GM21528 (cell line): ENCODE data around the gene SETD3.

ENCODE experiments used
- ATAC-seq: cut with Tn5 transposase; IDR thresholded peaks from one replicate; pipeline ENCODE4 v1.9.1; 2021; ENCODE audit warnings: mild to moderate bottlenecking, moderate library complexity; ENCODE audit not compliant: unreplicated experiment, low FRiP score

SETD3 gene

GRCh38 chr14:99463974-99464373 lies 16.7 kb downstream of the SETD3 start:
- ATAC-seq: no peak

DNA sequence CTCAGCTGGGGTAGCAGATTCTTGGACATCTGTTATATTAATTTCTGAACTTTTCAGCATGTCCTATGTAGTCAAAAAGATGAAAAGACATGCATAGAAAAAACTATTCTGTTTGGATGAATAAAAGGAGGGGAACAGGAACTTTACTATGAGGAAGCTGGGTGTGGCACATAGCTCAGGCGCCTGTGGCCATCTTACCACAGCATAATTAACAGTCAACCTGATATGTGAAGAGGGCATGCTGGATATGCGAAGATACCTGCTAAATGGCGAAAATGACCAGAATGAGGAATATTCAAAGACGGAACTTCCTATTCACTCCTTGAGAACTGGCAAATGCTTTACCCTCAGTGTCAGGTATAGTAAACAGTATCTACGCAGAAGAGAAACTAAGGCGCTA lies 18.4 kb downstream of the SETD3 start:
- no peak for ATAC-seq

- no peak for ATAC-seq
These were observed 19.1 kb downstream of the SETD3 start for GRCh38 chr14:99461411-99462085.

- ATAC-seq: no peak
These were observed 19.9 kb downstream of the SETD3 start for GRCh38 chr14:99460793-99461192.

GRCh38 chr14:99459481-99460100 lies 21.1 kb downstream of the SETD3 start:
- ATAC-seq: no peak

- no peak for ATAC-seq
These were observed 26.4 kb downstream of the SETD3 start for GRCh38 chr14:99454246-99454645.

DNA sequence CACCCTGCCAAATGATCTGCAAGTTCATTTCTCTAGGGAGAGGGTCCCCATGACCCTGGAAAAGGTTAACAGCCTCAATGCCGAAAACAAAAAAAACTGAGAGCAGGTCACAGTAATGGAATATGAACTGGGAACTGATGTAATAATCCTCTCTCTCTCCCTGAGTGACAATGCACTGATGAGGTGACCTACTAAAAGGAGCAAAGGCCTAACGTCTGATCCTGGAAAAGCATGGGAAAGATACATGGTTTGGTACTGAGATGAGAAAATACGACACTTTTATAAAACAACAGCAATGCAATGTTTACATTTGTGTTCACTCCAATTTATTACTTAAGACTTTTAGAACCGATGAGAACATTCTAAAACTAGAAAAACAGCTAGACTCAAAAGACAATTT lies 27.7 kb downstream of the SETD3 start:
- no peak for ATAC-seq

DNA sequence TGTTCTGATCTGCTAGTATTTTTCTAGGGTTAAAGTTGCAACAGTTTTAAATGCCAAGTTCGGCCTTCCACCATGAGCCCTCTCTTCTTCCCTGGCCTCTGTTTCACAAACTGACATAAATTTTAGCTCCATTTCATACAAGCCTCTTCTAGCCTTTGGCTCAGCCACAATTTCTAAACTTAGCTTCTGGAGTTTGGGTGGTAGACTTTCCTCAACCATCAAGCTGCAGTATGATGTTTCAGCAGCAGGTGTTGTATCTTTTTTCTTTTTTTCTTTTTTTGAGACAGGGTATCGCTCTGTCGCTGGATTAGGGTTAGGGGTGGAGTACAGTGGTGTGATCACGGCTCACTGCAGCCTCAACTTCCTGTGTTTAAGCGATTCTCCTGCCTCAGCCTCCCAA lies 29.4 kb downstream of the SETD3 start:
- no peak for ATAC-seq

DNA sequence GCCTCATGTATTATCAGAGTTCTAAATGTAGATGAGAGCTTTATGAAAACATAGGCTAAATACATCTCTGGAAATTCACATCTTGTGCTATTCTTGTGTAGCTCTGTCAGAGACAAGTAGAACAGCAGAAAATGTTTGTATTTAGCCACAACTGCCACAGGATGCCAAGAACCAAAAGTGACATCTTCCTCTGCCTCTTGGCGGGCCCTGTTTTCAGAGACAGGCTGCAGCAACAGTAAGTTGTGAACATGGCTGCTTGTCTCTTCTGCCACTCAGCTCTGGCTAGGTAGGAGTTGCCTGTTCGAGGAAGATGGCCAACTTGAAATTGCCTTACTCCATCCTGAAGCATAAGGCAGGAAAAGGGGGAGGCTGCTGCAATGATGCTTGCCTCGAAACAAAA lies 30.4 kb downstream of the SETD3 start:
- no peak for ATAC-seq

GRCh38 chr14:99447739-99448138 lies 32.9 kb downstream of the SETD3 start:
- ATAC-seq: no peak

GRCh38 chr14:99445931-99446330 lies 34.7 kb downstream of the SETD3 start:
- no peak for ATAC-seq

- no peak for ATAC-seq
These were observed 38.7 kb downstream of the SETD3 start for GRCh38 chr14:99441918-99442317.

DNA sequence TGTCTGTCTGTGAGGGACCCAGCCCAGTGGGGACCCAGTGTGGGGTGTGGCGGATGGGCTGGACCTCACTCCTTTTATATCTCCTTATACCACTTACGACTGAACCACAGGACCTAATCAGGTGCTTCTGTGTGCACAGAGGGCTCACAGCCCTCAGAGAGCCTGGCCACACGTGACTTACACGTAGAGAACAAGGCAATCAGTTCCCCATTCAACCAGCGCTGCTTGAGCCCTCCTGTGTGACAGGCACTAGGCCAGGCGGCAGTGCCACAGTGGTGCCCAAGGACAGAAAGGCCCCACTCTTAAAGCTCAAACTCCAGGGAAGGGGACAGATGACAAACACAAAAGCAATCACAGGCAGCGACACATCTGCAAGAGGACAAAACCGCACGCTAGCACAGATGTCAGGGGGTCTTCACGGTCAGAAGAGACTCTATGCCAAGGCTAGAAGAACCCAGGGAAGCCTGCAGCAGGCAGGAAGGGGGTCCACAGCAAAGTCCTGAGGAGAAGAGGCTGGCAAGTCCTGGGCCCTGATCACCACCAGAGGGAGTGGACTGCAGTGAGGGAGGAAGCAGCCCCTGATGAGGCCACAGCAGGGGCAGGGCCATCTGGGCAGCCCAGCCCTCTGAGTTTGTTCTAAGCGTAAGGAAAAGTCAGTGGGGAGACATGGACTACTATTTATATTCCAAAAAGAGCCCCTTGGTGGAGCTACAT lies 39.3 kb downstream of the SETD3 start:
- no peak for ATAC-seq

DNA sequence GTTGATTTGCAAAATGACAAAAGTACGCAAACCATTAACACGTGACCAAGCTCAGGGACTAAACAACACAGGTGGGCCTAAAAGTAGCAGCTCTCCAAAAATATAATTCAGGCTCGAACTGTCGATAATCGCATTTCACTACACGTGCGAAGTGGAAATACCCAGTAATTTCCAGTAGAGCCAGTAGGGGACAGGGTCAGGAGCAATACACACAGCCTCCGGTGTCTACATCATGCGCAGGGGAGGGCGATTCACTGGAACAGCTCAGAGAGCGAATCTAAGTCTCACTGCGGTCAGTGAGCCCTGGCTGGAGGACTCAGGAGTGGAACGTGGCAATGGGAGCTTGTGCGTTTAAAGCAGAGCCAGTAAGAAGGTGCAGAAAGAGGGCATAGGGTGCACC lies 40.4 kb downstream of the SETD3 start:
- ATAC-seq: no peak

DNA sequence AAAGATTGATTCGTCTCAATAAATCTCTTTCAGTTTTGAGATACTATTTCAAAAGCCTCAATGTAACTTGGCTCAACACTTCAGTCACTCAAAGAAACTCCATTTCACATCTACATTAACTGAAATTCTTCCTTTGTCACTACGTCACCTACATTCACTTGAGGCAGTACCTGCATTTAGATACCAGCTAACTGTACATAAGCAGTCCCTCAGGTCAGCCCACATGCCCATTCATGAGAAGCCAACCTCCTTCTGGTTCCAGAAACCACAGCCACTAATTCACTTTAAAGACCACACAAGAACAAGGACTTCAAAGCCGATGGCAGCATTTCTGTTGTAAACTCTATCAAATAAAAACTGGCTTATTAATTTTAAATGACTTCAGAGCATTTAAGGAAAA lies 43.0 kb downstream of the SETD3 start:
- no peak for ATAC-seq

- no peak for ATAC-seq
These were observed 44.1 kb downstream of the SETD3 start for GRCh38 chr14:99436247-99437180.

DNA sequence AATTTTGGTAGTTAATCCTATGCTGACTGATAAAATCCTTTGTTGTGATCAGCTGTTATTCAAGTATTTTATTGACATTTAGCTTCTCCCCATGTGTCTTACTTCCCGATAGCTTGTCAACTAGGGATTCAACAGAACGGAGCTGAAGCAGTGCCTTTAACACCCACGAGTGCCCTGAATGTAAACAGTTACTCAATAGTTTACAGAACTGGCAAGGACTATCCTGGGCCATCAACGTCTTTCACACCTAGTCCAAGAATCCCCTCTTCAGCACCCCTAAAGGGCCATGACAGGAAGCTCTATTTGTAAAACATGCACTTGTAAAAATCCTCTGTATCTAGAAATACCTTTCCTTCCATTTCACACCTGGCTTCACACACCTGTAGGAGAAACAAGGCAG lies 45.3 kb downstream of the SETD3 start:
- no peak for ATAC-seq

- no peak for ATAC-seq
These were observed 48.2 kb downstream of the SETD3 start for GRCh38 chr14:99432485-99432884.

DNA sequence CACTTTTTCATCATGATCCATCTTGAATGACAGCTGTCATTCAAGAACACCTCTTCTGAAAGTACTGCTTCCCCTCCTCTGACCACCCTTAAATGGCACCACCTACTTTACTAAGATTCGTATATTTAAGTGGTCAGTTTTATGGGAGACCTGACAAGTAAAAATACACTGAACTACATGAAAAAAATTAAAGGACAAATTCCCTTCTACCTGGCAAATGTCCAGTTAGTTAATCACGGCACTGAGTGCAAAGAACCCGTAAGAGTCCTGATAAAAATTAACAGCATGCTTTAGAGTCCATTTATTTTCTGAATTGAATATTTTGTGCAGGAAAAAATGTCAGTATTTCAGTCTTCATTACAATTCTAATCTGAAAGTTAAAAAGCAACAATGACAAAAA lies 48.7 kb downstream of the SETD3 start:
- ATAC-seq: no peak

DNA sequence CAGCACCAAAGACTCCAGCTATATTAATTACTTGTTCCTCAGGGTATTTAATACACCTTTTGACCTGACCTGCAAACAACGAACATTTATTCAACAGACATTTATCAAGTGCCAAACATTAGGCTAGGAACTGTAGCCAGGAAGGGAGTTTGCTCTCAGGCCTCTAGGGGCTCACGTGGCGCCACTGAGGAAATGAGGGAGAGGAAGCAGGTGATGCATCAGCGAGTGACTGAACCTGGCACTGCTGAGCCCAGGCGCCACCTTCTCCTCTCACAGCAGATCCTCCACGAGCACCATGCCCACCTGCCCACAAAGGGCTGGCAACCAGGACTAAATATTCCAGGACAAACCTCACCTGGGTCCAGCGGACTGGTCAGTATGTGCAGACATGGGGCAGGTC lies 50.2 kb downstream of the SETD3 start:
- ATAC-seq: no peak
